ENCODE measurements around the gene CUBN. TPM values are rescaled to one million over a fixed set of nuclear protein-coding genes. Genes with fewer than 3 reads are reported as not detected.
A peak's percentile ranks its signal among the peaks of the same experiment; 100 is the strongest.

CUBN gene
- total RNA-seq, 1 experiment from 2014 or later, result 0.34 TPM

- peak in 1 of 2 experiments; percentile 18 for DNase-seq
- no peaks in the 10 kb centered on the region for H3K27me3 ChIP-seq
- no peak overlapping the region; the same call in 1 of the 2 replicates for H3K27ac ChIP-seq
- no peaks in the 10 kb centered on the region for H3K9me3 ChIP-seq (replicated peaks)
- no peak overlapping the region for H3K4me3 ChIP-seq
- H3K4me1 ChIP-seq, result peaks cover 27% of the 10 kb centered on the region
- no peaks in the 10 kb centered on the region for H3K36me3 ChIP-seq
These were observed 127.5 kb downstream of the CUBN start for GRCh38 chr10:17001961-17002749.

GRCh38 chr10:17001297-17001744 is 128.3 kb downstream of the CUBN start:
- peaks cover 28% of the 10 kb centered on the region for H3K4me1 ChIP-seq
- no peaks in the 10 kb centered on the region for H3K36me3 ChIP-seq
- no peak overlapping the region for H3K4me3 ChIP-seq
- DNase-seq, result no peak
- no peaks in the 10 kb centered on the region for H3K27me3 ChIP-seq
- H3K27ac ChIP-seq, result no peak overlapping the region
- no peaks in the 10 kb centered on the region for H3K9me3 ChIP-seq (replicated peaks)

GRCh38 chr10:16999665-17000451 is 129.8 kb downstream of the CUBN start:
- Histone ChIP-seq H3K4me3 (no peak overlapping the region), H3K4me1 (peaks cover 31% of the 10 kb centered on the region), H3K27ac (no peak overlapping the region), H3K9me3 (replicated peaks) (no peaks in the 10 kb centered on the region), H3K27me3 (no peaks in the 10 kb centered on the region), H3K36me3 (no peaks in the 10 kb centered on the region)
- peak in 1 of 2 experiments; percentile 17 for DNase-seq

- H3K27ac ChIP-seq, result no peak overlapping the region
- no peaks in the 10 kb centered on the region for H3K27me3 ChIP-seq
- H3K4me3 ChIP-seq, result no peak overlapping the region
- DNase-seq, result no peak
- no peaks in the 10 kb centered on the region for H3K36me3 ChIP-seq
- no peaks in the 10 kb centered on the region for H3K9me3 ChIP-seq (replicated peaks)
- peaks cover 16% of the 10 kb centered on the region for H3K4me1 ChIP-seq
These were observed 133.1 kb downstream of the CUBN start for GRCh38 chr10:16996530-16996964.

- Histone ChIP-seq H3K27me3 (no peaks in the 10 kb centered on the region), H3K27ac (no peak overlapping the region), H3K4me3 (no peak overlapping the region), H3K36me3 (no peaks in the 10 kb centered on the region), H3K9me3 (replicated peaks) (no peaks in the 10 kb centered on the region), H3K4me1 (peaks cover 15% of the 10 kb centered on the region)
- no peak for DNase-seq
These were observed 133.6 kb downstream of the CUBN start for GRCh38 chr10:16995867-16996529.

- Histone ChIP-seq H3K4me3 (no peak overlapping the region), H3K27ac (no peak overlapping the region), H3K4me1 (peaks cover 24% of the 10 kb centered on the region), H3K9me3 (replicated peaks) (no peaks in the 10 kb centered on the region), H3K27me3 (no peaks in the 10 kb centered on the region), H3K36me3 (no peaks in the 10 kb centered on the region)
- no peak for DNase-seq
These were observed 136.4 kb downstream of the CUBN start for GRCh38 chr10:16993186-16993585.

- Histone ChIP-seq H3K9me3 (replicated peaks) (no peaks in the 10 kb centered on the region), H3K4me1 (peaks cover 29% of the 10 kb centered on the region), H3K4me3 (no peak overlapping the region), H3K36me3 (no peaks in the 10 kb centered on the region), H3K27me3 (no peaks in the 10 kb centered on the region), H3K27ac (no peak overlapping the region)
- no peak for DNase-seq
These were observed 136.9 kb downstream of the CUBN start for GRCh38 chr10:16992611-16993119.

GRCh38 chr10:16991011-16991410 is 138.6 kb downstream of the CUBN start:
- no peak overlapping the region for H3K27ac ChIP-seq

GRCh38 chr10:16989826-16990293 is 139.8 kb downstream of the CUBN start:
- no peaks in the 10 kb centered on the region for H3K36me3 ChIP-seq
- no peaks in the 10 kb centered on the region for H3K27me3 ChIP-seq
- peaks cover 41% of the 10 kb centered on the region for H3K4me1 ChIP-seq
- DNase-seq, result peak; percentile 77 to 78
- H3K9me3 ChIP-seq (replicated peaks), result no peaks in the 10 kb centered on the region
- H3K4me3 ChIP-seq, result no peak overlapping the region
- no peak overlapping the region for H3K27ac ChIP-seq

More at GRCh38 chr10:16991011-16991410, 138.6 kb downstream of the CUBN start:
- no peaks in the 10 kb centered on the region for H3K27me3 ChIP-seq
- no peak overlapping the region for H3K4me3 ChIP-seq
- H3K36me3 ChIP-seq, result no peaks in the 10 kb centered on the region
- H3K4me1 ChIP-seq, result peaks cover 33% of the 10 kb centered on the region
- H3K9me3 ChIP-seq (replicated peaks), result no peaks in the 10 kb centered on the region
- DNase-seq, result no peak

GRCh38 chr10:16988900-16989299 is 140.7 kb downstream of the CUBN start:
- H3K4me3 ChIP-seq, result no peak overlapping the region
- H3K36me3 ChIP-seq, result no peaks in the 10 kb centered on the region
- DNase-seq, result no peak
- no peaks in the 10 kb centered on the region for H3K27me3 ChIP-seq
- no peaks in the 10 kb centered on the region for H3K9me3 ChIP-seq (replicated peaks)
- peak overlapping the region; percentile 99; the same call in 1 of the 2 replicates for H3K27ac ChIP-seq
- H3K4me1 ChIP-seq, result peaks cover 41% of the 10 kb centered on the region

GRCh38 chr10:16987976-16988610 is 141.5 kb downstream of the CUBN start:
- no peaks in the 10 kb centered on the region for H3K9me3 ChIP-seq (replicated peaks)
- no peaks in the 10 kb centered on the region for H3K27me3 ChIP-seq
- H3K4me3 ChIP-seq, result no peak overlapping the region
- no peaks in the 10 kb centered on the region for H3K36me3 ChIP-seq
- DNase-seq, result peak; percentile 32 to 47
- peaks cover 41% of the 10 kb centered on the region for H3K4me1 ChIP-seq
- peak overlapping the region; percentile 99 for H3K27ac ChIP-seq

GRCh38 chr10:16987206-16987621 is 142.4 kb downstream of the CUBN start:
- H3K36me3 ChIP-seq, result no peaks in the 10 kb centered on the region

GRCh38 chr10:16986406-16987205 is 143.0 kb downstream of the CUBN start:
- Histone ChIP-seq H3K36me3 (no peaks in the 10 kb centered on the region), H3K27me3 (no peaks in the 10 kb centered on the region), H3K4me1 (peaks cover 41% of the 10 kb centered on the region), H3K27ac (peak overlapping the region; percentile 99), H3K4me3 (peak overlapping the region; percentile 33), H3K9me3 (replicated peaks) (no peaks in the 10 kb centered on the region)
- peak; percentile 86 to 89 for DNase-seq

More at GRCh38 chr10:16987206-16987621, 142.4 kb downstream of the CUBN start:
- H3K4me1 ChIP-seq, result peaks cover 41% of the 10 kb centered on the region
- H3K9me3 ChIP-seq (replicated peaks), result no peaks in the 10 kb centered on the region
- H3K27me3 ChIP-seq, result no peaks in the 10 kb centered on the region
- peak overlapping the region; percentile 99 for H3K27ac ChIP-seq
- DNase-seq, result peak; percentile 65 to 77
- peak overlapping the region; percentile 33 for H3K4me3 ChIP-seq
